ENCODE results near the gene MID2. TPM values are rescaled to one million over a fixed set of nuclear protein-coding genes. Genes with fewer than 3 reads are reported as not detected.
"Not testable (repeated sequence)": the region's sequence is repeated elsewhere in the genome, so short reads cannot be mapped to it uniquely, and the experiment has no call there.

MID2 gene
- total and polyA plus RNA-seq, 10 donors, result 0.50 to 11.9 (median 10.4) TPM

DNA sequence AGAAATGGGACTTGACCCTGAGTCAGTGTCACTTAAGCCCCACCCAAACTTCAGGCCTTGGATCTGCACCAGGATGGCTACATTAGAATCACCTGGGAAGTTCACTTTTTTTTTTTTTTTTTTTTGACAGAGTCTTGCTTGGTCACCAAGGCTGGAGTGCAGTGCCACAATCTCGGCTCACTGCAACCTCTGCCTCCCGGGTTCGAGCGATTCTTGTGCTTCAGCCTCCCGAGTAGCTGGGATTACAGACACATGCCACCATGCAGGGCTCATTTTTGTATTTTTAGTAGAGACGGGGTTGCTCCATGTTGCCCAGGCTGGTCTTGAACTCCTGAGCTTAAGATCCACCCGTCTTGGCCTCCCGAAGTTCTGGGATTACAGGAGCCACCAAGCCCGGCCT is 45.1 kb upstream of the MID2 start:
- Histone ChIP-seq H3K9me3 (no peaks in the 10 kb centered on the region), H3K36me3 (no peaks in the 10 kb centered on the region), H3K4me3 (no peak overlapping the region), H3K27me3 (replicated peaks in 1 of 7) (peaks cover 0 to 15% (median 8%) of the 10 kb centered on the region in 7 donors), H3K27ac (no peak overlapping the region), H3K4me1 (peaks cover 0 to 15% (median 7%) of the 10 kb centered on the region in 6 donors)
- DNase-seq, result no peak
- WGBS, 5 donors, result 88 to 96% (median 91%) methylated on average over 3 to 9 of the region's 9 CpGs
- intact Hi-C loops (cut with DNase I; ENCODE audit: low total_unique reads), result no loop called here
- TF ChIP-seq POLR2AphosphoS5 (IDR thresholded peaks at IDR 0.05), result no peak
- no peak for TF ChIP-seq POLR2A (IDR thresholded peaks at IDR 0.05)
- TF ChIP-seq, protein P1, sequence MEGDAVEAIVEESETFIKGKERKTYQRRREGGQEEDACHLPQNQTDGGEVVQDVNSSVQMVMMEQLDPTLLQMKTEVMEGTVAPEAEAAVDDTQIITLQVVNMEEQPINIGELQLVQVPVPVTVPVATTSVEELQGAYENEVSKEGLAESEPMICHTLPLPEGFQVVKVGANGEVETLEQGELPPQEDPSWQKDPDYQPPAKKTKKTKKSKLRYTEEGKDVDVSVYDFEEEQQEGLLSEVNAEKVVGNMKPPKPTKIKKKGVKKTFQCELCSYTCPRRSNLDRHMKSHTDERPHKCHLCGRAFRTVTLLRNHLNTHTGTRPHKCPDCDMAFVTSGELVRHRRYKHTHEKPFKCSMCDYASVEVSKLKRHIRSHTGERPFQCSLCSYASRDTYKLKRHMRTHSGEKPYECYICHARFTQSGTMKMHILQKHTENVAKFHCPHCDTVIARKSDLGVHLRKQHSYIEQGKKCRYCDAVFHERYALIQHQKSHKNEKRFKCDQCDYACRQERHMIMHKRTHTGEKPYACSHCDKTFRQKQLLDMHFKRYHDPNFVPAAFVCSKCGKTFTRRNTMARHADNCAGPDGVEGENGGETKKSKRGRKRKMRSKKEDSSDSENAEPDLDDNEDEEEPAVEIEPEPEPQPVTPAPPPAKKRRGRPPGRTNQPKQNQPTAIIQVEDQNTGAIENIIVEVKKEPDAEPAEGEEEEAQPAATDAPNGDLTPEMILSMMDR (IDR thresholded peaks at IDR 0.05 in 8 of 11, conservative IDR thresholded peaks at IDR 0.05 in 3 of 11), result no peak

DNA sequence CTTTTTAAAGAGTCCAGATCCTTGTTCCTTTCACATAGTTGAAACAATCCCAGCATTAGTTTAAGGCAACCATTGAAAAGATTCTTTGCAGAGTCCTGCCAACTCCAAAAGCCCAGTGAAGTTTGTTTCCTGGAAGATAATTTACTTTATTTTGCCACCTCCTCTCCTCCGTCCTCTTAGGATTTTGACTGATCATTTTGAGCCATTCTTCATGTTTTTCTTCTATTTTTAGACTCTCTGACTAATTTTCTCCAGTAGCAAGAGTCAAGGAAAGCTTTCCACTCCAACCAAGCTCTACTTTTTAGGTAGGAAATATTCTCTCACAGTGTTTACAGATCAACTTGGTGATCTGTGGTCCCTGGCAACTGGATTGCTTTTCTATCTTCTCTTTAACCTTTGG is 37.8 kb upstream of the MID2 start:
- Histone ChIP-seq H3K27me3 (replicated peaks in 1 of 7) (peaks cover 0 to 11% (median 0%) of the 10 kb centered on the region in 7 donors), H3K9me3 (no peaks in the 10 kb centered on the region), H3K36me3 (no peaks in the 10 kb centered on the region), H3K4me3 (no peak overlapping the region), H3K27ac (no peak overlapping the region), H3K4me1 (no peaks in the 10 kb centered on the region)
- DNase-seq, result no peak
- intact Hi-C loops (cut with DNase I; ENCODE audit: low total_unique reads), result no loop called here
- WGBS, 5 donors, result 9 to 61% (median 52%) methylated on average over 1 of the region's 1 CpG
- TF ChIP-seq, protein P1 (IDR thresholded peaks at IDR 0.05 in 8 of 11, conservative IDR thresholded peaks at IDR 0.05 in 3 of 11), result no peak
- TF ChIP-seq POLR2AphosphoS5 (IDR thresholded peaks at IDR 0.05), result no peak
- TF ChIP-seq POLR2A (IDR thresholded peaks at IDR 0.05), result no peak

DNA sequence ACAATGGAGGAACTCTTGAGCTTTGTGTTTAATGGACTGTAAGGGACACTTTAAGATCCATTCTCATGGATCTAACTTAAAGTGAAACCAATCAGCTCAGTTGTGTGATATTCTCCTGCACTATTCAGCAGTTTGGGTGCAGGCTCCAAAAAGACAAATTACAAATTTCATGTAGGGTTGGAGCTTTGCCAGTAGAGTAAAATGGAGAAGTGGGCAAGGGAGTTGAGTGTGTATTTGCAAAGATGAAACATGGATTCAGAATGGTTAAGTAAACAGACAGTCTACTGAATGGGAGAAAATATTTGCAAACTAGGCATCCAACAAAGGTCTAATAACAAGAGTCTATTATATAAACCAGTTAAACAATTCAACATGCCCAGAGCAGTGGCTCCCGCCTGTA is 21.2 kb upstream of the MID2 start:
- Histone ChIP-seq H3K27me3 (replicated peaks in 1 of 7) (peaks cover 0 to 14% (median 0%) of the 10 kb centered on the region in 7 donors), H3K4me1 (no peaks in the 10 kb centered on the region), H3K9me3 (peaks cover 0 to 22% (median 0%) of the 10 kb centered on the region in 8 donors), H3K4me3 (no peak overlapping the region), H3K36me3 (no peaks in the 10 kb centered on the region), H3K27ac (no peak overlapping the region)
- intact Hi-C loops (cut with DNase I; ENCODE audit: low total_unique reads), result no loop called here
- 73 to 94% (median 80%) methylated on average over 1 of the region's 1 CpG for WGBS, 5 donors
- TF ChIP-seq, protein P1 (IDR thresholded peaks at IDR 0.05 in 8 of 11, conservative IDR thresholded peaks at IDR 0.05 in 3 of 11), result no peak
- no peak for TF ChIP-seq POLR2A (IDR thresholded peaks at IDR 0.05)
- no peak for TF ChIP-seq POLR2AphosphoS5 (IDR thresholded peaks at IDR 0.05)
- DNase-seq, result no peak

DNA sequence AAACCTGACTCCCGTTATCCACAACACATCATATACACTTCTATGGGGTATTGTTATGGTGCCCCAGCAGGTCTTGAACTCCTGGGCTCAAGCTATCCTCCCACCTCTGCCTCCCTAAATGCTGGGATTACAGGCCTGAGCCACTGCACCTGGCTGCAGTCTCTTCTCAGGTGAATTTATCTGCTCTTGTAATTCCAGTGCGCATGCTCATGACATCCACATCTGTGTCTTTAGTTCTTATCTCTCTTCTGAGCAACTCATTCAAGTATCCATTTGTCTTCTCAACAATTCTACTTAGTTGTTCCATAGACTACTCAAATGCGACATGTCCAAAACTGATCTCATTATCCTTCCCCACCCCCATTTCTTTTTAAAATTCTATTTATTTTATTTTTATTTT is 20.5 kb upstream of the MID2 start:
- Histone ChIP-seq H3K36me3 (no peaks in the 10 kb centered on the region), H3K27ac (no peak overlapping the region), H3K4me3 (no peak overlapping the region), H3K9me3 (peaks cover 0 to 22% (median 0%) of the 10 kb centered on the region in 8 donors), H3K4me1 (no peaks in the 10 kb centered on the region), H3K27me3 (replicated peaks in 1 of 7) (peaks cover 0 to 19% (median 0%) of the 10 kb centered on the region in 7 donors)
- TF ChIP-seq POLR2AphosphoS5 (IDR thresholded peaks at IDR 0.05) (no peak), POLR2A (IDR thresholded peaks at IDR 0.05) (no peak)
- TF ChIP-seq, protein P1 (IDR thresholded peaks at IDR 0.05 in 8 of 11, conservative IDR thresholded peaks at IDR 0.05 in 3 of 11), result no peak
- intact Hi-C loops (cut with DNase I; ENCODE audit: low total_unique reads), result no loop called here
- DNase-seq, result no peak
- 75 to 100% (median 93%) methylated on average over 3 of the region's 3 CpGs for WGBS, 5 donors

DNA sequence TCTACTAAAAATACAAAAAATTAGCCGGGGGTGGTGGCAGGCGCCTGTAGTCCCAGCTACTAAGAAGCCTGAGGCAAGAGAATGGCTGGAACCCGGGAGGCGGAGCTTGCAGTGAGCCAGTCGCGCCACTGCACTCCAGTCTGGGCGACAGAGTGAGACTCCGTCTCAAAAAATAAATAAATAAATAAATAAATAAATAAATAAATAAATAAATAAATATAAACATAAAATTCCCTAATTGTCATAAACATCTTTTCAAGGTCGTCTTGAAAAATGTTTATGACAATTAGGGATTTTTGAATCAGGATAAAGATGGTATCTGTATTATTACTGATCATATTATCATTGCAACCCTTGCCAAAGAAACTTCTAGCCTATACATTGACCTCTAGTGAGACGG is 15.6 kb upstream of the MID2 start:
- H3K9me3 ChIP-seq; intact Hi-C loops (cut with DNase I; ENCODE audit: low total_unique reads); H3K27ac ChIP-seq; DNase-seq; H3K4me3 ChIP-seq; H3K36me3 ChIP-seq; H3K4me1 ChIP-seq: not testable (repeated sequence)
- peaks cover 0 to 33% (median 0%) of the 10 kb centered on the region in 7 donors for H3K27me3 ChIP-seq (replicated peaks in 1 of 7)
- WGBS, 5 donors, result 82 to 96% (median 88%) methylated on average over 10 of the region's 10 CpGs

All from spleen (tissue), 11 donors.